NCI-H187 treated with DMSO at 0.1 percent for 48 hours (cell line): Measurements from ENCODE around the gene GCG.

Experiments used
- DNase-seq: peaks from one replicate; lab custom pipeline; 2025; lab: John Stamatoyannopoulos, UW

The GCG gene

DNA sequence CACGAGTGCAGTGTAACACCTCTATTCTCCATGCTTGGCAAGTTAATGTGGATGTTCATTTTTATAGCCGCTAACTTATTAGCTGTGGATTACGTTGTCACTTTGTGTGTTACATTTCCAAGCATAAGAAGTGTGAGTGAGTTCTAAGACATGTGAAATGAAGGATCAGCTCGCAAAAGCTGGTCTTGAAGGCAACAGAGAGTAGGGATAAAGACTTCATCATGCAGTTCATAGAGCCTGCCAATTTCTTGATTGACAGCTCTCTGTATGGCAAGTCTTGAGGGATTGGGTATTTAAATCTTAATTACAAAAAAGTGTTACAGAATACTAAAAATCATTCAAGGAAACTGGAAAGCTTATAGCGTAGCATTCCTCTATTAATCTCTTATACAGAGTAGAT is 52.2 kb downstream of the GCG start:
- DNase-seq = no peak
